Astrocyte (in vitro differentiated cells and primary cell): ENCODE results near the gene HMCN2. TPM values are rescaled to one million over a fixed set of nuclear protein-coding genes. Genes with fewer than 3 reads are reported as not detected.

Experiments used
- DNase-seq: peaks from one replicate; pipeline ENCODE4 v3.0.0-alpha.2; 2010; ENCODE audit warnings: low read depth
- FAIRE-seq: peaks from 2 replicates; lab custom pipeline; 2011; peaks lifted over from hg19 to GRCh38; lab: Jason Lieb, UNC
- H2AFZ ChIP-seq: 2 replicates; pipeline ENCODE4 v1.6.0; 2012; ENCODE audit warnings: low read depth, low read length, inconsistent platforms
- H3K27ac ChIP-seq: 2 replicates; pipeline ENCODE4 v1.5.1; 2011; ENCODE audit warnings: low read depth, low read length, inconsistent platforms
- H3K27me3 ChIP-seq: 2 replicates; pipeline ENCODE4 v1.6.0; 2011; ENCODE audit warnings: low read length, inconsistent platforms; ENCODE audit not compliant: insufficient read depth
- H3K36me3 ChIP-seq: 2 replicates; pipeline ENCODE4 v1.5.1; 2011; ENCODE audit warnings: low read length, inconsistent platforms; ENCODE audit not compliant: insufficient read depth
- H3K4me1 ChIP-seq: 2 replicates; pipeline ENCODE4 v1.5.1; 2011; ENCODE audit warnings: low read length, inconsistent platforms; ENCODE audit not compliant: insufficient read depth
- H3K4me2 ChIP-seq: 2 replicates; pipeline ENCODE4 v1.6.0; 2012; ENCODE audit warnings: low read length, inconsistent platforms
- H3K4me3 ChIP-seq: 2 replicates; pipeline ENCODE4 v1.5.1; 2011; ENCODE audit warnings: low read depth, mild to moderate bottlenecking, low read length, inconsistent platforms; ENCODE audit not compliant: insufficient read depth
- H3K79me2 ChIP-seq: 2 replicates; pipeline ENCODE4 v1.6.0; 2012; ENCODE audit warnings: mild to moderate bottlenecking, low read length, inconsistent platforms; ENCODE audit not compliant: insufficient read depth
- H3K9ac ChIP-seq: 2 replicates; pipeline ENCODE4 v1.6.0; 2012; ENCODE audit warnings: mild to moderate bottlenecking, low read length, inconsistent platforms
- H3K9me3 ChIP-seq: 2 replicates; pipeline ENCODE4 v1.5.1; 2012; ENCODE audit warnings: low read depth, mild to moderate bottlenecking, low read length, inconsistent platforms; ENCODE audit not compliant: insufficient read depth
- H4K20me1 ChIP-seq: 2 replicates; pipeline ENCODE4 v1.6.0; 2012; ENCODE audit warnings: low read length, inconsistent platforms; ENCODE audit not compliant: insufficient read depth
- H3K27ac Mint-ChIP-seq: one replicate; pipeline ENCODE4 v1.8.0; 2021; ENCODE audit warnings: mild to moderate bottlenecking, mixed read lengths; ENCODE audit not compliant: unreplicated experiment
- H3K27me3 Mint-ChIP-seq: one replicate; pipeline ENCODE4 v1.8.0; 2021; ENCODE audit warnings: low read depth, mixed read lengths; ENCODE audit not compliant: unreplicated experiment
- H3K36me3 Mint-ChIP-seq: one replicate; pipeline ENCODE4 v1.8.0; 2021; ENCODE audit warnings: low read depth, mixed read lengths; ENCODE audit not compliant: unreplicated experiment
- H3K4me1 Mint-ChIP-seq: one replicate; pipeline ENCODE4 v1.8.0; 2021; ENCODE audit warnings: low read depth, mixed read lengths; ENCODE audit not compliant: unreplicated experiment
- H3K4me3 Mint-ChIP-seq: one replicate; pipeline ENCODE4 v1.8.0; 2021; ENCODE audit warnings: mild to moderate bottlenecking, moderate library complexity, mixed read lengths; ENCODE audit not compliant: unreplicated experiment
- H3K9me3 Mint-ChIP-seq: one replicate; pipeline ENCODE4 v1.8.0; 2021; ENCODE audit warnings: mild to moderate bottlenecking, mixed read lengths; ENCODE audit not compliant: unreplicated experiment
- EZH2 ChIP-seq: IDR thresholded peaks from 2 replicates; pipeline ENCODE4 v1.6.1; 2012; ENCODE audit warnings: mild to moderate bottlenecking, low read length, inconsistent platforms; ENCODE audit not compliant: insufficient read depth
- total RNA-seq: library from RNA; stranded (reverse); gene quantifications from 2 replicates; pipeline ENCODE4 v1.2.1, GENCODE V29; 2021
- TF ChIP-seq, protein P1 (sequence below): IDR thresholded peaks from 2 replicates; pipeline ENCODE4 v1.5.1; 2011; ENCODE audit warnings: low read depth, mild to moderate bottlenecking, inconsistent platforms, low read length, moderate library complexity; ENCODE audit not compliant: insufficient read depth

The HMCN2 gene
- total RNA-seq, 1 donor from 2014 or later: 1.6 TPM

DNA sequence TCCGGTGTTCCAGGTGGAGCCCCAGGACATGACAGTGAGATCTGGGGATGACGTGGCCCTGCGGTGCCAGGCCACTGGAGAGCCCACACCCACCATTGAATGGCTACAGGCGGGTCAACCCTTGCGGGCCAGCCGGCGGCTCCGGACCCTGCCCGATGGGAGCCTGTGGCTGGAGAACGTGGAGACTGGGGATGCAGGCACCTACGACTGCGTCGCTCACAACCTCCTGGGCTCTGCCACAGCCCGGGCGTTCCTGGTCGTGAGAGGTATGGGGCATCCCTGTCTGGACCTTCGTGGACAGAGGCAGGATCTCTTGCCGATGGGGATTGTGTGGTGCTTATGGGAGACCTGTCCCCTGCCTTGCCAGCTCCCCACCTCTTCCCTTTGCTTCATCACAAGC is 153.2 kb downstream of the HMCN2 start:
- H3K27me3 Mint-ChIP-seq: peaks cover 30% of the 10 kb centered on the region
- no peak overlapping the region for H3K4me3 ChIP-seq
- no peak overlapping the region for H2AFZ ChIP-seq
- H3K4me1 ChIP-seq: peaks cover 16% of the 10 kb centered on the region
- no peak overlapping the region for H3K4me2 ChIP-seq
- H3K79me2 ChIP-seq: no peaks in the 10 kb centered on the region
- H3K36me3 ChIP-seq: no peaks in the 10 kb centered on the region
- H3K27me3 ChIP-seq: no peaks in the 10 kb centered on the region
- H3K36me3 Mint-ChIP-seq: peaks cover 6% of the 10 kb centered on the region
- H3K9me3 Mint-ChIP-seq: no peaks in the 10 kb centered on the region
- no peak for FAIRE-seq
- H3K4me1 Mint-ChIP-seq: no peaks in the 10 kb centered on the region
- H3K4me3 Mint-ChIP-seq: no peak overlapping the region
- H4K20me1 ChIP-seq: no peaks in the 10 kb centered on the region
- no peak overlapping the region for H3K27ac ChIP-seq
- no peaks in the 10 kb centered on the region for H3K9me3 ChIP-seq
- H3K27ac Mint-ChIP-seq: no peak overlapping the region
- no peak overlapping the region for H3K9ac ChIP-seq
- DNase-seq: no peak
- no peak for TF ChIP-seq EZH2
- TF ChIP-seq, protein P1, sequence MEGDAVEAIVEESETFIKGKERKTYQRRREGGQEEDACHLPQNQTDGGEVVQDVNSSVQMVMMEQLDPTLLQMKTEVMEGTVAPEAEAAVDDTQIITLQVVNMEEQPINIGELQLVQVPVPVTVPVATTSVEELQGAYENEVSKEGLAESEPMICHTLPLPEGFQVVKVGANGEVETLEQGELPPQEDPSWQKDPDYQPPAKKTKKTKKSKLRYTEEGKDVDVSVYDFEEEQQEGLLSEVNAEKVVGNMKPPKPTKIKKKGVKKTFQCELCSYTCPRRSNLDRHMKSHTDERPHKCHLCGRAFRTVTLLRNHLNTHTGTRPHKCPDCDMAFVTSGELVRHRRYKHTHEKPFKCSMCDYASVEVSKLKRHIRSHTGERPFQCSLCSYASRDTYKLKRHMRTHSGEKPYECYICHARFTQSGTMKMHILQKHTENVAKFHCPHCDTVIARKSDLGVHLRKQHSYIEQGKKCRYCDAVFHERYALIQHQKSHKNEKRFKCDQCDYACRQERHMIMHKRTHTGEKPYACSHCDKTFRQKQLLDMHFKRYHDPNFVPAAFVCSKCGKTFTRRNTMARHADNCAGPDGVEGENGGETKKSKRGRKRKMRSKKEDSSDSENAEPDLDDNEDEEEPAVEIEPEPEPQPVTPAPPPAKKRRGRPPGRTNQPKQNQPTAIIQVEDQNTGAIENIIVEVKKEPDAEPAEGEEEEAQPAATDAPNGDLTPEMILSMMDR: no peak

DNA sequence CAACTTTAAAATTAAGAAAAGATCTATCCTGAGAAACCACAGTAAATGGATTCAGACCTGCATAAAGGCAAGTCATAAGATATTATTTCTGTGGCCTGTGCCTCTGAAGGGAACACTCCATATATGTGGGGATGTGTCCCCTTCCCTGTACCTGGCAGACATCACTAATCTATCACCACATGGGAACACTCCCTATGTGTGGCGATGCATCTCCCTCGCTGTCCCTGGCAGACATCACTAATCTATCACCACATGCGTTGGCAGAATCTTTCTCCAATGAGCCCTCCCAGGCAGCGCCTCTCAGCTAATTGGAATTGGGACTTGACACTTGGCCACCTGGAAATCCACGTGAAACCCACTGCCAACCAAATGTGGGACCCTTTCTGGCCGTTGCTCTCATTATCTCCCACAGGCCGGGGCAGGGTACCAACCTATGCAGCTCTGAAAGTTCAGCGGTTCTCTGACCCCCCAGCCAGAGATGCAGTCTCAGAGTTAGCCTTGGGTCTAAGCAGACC is 154.0 kb downstream of the HMCN2 start:
- Mint-ChIP-seq H3K27me3 (peaks cover 27% of the 10 kb centered on the region), H3K4me3 (no peak overlapping the region), H3K36me3 (peaks cover 6% of the 10 kb centered on the region), H3K4me1 (no peaks in the 10 kb centered on the region), H3K9me3 (no peaks in the 10 kb centered on the region), H3K27ac (no peak overlapping the region)
- DNase-seq (no peak), FAIRE-seq (no peak)
- no peaks in the 10 kb centered on the region for H3K79me2 ChIP-seq
- no peak overlapping the region for H3K4me3 ChIP-seq
- no peak overlapping the region for H2AFZ ChIP-seq
- H3K4me1 ChIP-seq: peaks cover 16% of the 10 kb centered on the region
- no peak overlapping the region for H3K4me2 ChIP-seq
- H3K9ac ChIP-seq: no peak overlapping the region
- no peaks in the 10 kb centered on the region for H3K36me3 ChIP-seq
- no peaks in the 10 kb centered on the region for H3K27me3 ChIP-seq
- H3K27ac ChIP-seq: no peak overlapping the region
- H4K20me1 ChIP-seq: no peaks in the 10 kb centered on the region
- TF ChIP-seq, protein P1: no peak
- TF ChIP-seq EZH2: no peak
- no peaks in the 10 kb centered on the region for H3K9me3 ChIP-seq

DNA sequence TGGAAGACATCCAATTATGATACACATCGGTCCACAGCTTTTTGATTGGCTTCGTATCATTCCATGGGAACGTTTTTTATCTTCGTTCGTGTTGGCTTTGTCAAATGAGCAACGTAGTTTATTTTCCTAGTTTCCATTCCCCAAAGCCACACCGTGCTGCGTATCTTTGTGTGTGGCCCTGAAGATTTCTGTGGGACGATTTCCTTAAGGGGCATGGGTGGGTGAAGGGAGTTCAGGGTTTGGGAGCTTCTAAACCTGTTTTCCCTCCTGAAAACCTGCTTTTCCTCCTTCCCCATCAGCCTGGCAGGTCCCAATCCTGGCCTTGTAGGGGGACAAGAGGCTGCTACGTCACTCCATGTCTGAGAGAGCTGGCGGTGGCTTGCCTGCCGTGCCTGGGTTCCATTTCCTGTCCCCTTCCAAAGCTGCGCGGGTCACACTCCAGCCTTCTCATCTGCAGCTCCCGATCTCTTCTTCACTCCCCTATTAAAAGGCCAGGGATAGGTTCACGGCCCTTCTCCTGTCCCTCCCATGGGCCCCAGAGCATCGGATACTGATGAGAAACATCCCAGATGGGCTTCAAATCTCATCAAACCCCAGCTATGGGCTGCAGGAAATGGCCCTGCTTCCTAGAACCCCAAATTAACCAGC is 155.7 kb downstream of the HMCN2 start:
- FAIRE-seq: no peak
- no peak for DNase-seq
- H3K27ac Mint-ChIP-seq: no peak overlapping the region
- no peak overlapping the region for H2AFZ ChIP-seq
- peaks cover 29% of the 10 kb centered on the region for H3K27me3 Mint-ChIP-seq
- peaks cover 19% of the 10 kb centered on the region for H3K4me1 ChIP-seq
- H3K4me3 ChIP-seq: no peak overlapping the region
- H3K4me2 ChIP-seq: peak overlapping the region; percentile 45
- no peaks in the 10 kb centered on the region for H4K20me1 ChIP-seq
- no peak overlapping the region for H3K4me3 Mint-ChIP-seq
- H3K9ac ChIP-seq: no peak overlapping the region
- TF ChIP-seq EZH2: no peak
- TF ChIP-seq, protein P1: no peak
- no peaks in the 10 kb centered on the region for H3K9me3 Mint-ChIP-seq
- H3K79me2 ChIP-seq: no peaks in the 10 kb centered on the region
- no peaks in the 10 kb centered on the region for H3K27me3 ChIP-seq
- H3K9me3 ChIP-seq: no peaks in the 10 kb centered on the region
- no peak overlapping the region for H3K27ac ChIP-seq
- peaks cover 6% of the 10 kb centered on the region for H3K36me3 Mint-ChIP-seq
- H3K36me3 ChIP-seq: no peaks in the 10 kb centered on the region
- H3K4me1 Mint-ChIP-seq: no peaks in the 10 kb centered on the region
